CD4-positive, alpha-beta T cell treated with Interferon gamma for 1 hour (primary cell): ENCODE results near the gene SLC5A1.
"Not testable (repeated sequence)": the region's sequence is repeated elsewhere in the genome, so short reads cannot be mapped to it uniquely, and the experiment has no call there.

Experiments used
- DNase-seq: peaks from one replicate; pipeline ENCODE4 v3.0.0-alpha.2; 2020

Gene SLC5A1

GRCh38 chr22:32150647-32151046 lies 107.6 kb downstream of the SLC5A1 start:
- DNase-seq, result not testable (repeated sequence)

- not testable (repeated sequence) for DNase-seq
These were observed 108.6 kb downstream of the SLC5A1 start for GRCh38 chr22:32151641-32152040.

GRCh38 chr22:32154727-32155126 lies 111.7 kb downstream of the SLC5A1 start:
- not testable (repeated sequence) for DNase-seq

- not testable (repeated sequence) for DNase-seq
These were observed 114.6 kb downstream of the SLC5A1 start for GRCh38 chr22:32157632-32158031.

- DNase-seq, result no peak
These were observed 115.9 kb downstream of the SLC5A1 start, which contains the start of gene C22orf42 for GRCh38 chr22:32158712-32159533. Gene C22orf42, minus strand, starts transcription at chr22:32159303. Its CDS starts 88 bp downstream, at chr22:32159215.

GRCh38 chr22:32160411-32160810 lies 117.3 kb downstream of the SLC5A1 start:
- not testable (repeated sequence) for DNase-seq
